ENCODE results near the gene DIP2C. TPM values are rescaled to one million over a fixed set of nuclear protein-coding genes. Genes with fewer than 3 reads are reported as not detected.

Gene DIP2C
- total RNA-seq, 6 experiments from 2014 or later = 23.2 to 28.9 (median 26.3) TPM

DNA sequence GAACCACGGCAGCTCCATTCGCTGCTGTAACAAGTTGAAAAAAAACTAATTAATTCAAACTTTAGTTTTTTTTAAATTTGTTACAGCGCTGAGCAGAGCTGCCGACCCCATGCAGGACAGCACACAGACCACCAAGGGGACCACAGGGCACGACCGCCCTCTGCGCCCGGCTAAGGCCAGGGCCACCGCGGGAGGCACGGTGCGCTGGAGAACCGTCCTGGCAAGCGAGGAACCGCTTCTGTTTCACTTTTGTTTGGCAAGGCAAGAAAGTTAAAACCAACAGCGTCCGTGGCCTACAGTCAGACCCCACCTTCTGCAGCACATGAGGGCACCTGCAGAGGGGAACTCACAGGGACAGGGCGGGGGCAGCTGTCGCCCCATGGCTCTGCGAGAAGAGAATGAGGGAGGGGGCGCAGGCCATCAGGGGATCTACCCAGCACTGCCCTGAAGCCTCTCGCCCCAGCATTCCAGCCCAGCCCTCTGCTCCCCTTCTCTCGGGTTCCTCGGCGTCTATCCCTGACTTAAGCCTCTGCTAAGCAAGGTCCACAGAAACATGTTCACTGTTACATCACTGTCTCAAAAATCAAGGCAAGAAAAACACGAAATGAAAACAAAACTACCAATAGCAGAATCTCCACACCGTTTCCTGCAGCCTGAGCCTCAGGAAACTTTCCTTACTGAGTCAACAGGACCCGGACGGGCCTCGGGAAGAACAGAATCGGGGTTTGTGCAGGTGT lies 204.4 kb downstream of the DIP2C start:
- TF ChIP-seq, protein P1, sequence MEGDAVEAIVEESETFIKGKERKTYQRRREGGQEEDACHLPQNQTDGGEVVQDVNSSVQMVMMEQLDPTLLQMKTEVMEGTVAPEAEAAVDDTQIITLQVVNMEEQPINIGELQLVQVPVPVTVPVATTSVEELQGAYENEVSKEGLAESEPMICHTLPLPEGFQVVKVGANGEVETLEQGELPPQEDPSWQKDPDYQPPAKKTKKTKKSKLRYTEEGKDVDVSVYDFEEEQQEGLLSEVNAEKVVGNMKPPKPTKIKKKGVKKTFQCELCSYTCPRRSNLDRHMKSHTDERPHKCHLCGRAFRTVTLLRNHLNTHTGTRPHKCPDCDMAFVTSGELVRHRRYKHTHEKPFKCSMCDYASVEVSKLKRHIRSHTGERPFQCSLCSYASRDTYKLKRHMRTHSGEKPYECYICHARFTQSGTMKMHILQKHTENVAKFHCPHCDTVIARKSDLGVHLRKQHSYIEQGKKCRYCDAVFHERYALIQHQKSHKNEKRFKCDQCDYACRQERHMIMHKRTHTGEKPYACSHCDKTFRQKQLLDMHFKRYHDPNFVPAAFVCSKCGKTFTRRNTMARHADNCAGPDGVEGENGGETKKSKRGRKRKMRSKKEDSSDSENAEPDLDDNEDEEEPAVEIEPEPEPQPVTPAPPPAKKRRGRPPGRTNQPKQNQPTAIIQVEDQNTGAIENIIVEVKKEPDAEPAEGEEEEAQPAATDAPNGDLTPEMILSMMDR (IDR thresholded peaks at IDR 0.05) = no peak
- Mint-ChIP-seq H3K36me3 (ENCODE audit: low read depth) (peaks cover 8% of the 10 kb centered on the region), H3K9me3 (no peaks in the 10 kb centered on the region), H3K4me1 (ENCODE audit: low read depth) (no peaks in the 10 kb centered on the region), H3K27me3 (ENCODE audit: insufficient read depth) (peaks cover 2% of the 10 kb centered on the region; the same call in 1 of the 2 replicates), H3K4me3 (no peak overlapping the region), H3K27ac (no peak overlapping the region)
- DNase-seq = no peak

DNA sequence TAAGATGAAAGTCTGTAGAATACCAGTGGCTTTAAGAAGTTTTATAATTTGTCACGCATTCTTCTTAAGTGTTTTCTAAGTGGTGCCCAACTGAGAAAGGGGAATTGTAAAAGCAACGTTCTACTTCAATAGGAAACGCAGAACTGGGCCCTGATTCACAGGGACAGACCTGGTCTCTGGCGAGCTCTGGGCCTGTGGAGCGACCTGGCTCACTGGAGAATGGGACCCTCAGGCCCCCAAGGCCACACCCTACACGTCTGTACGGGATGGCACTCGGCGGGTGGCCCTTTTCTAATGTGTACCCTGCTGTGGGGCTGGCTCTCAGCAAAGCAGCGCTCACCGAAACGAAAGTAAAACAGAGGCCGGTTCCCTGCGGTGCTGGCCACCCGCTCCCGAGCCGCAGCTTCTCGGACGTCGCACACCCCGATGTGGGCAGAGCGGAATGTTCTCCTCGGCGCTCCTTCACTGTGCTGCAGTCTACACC lies 205.0 kb downstream of the DIP2C start:
- Mint-ChIP-seq H3K9me3 (no peaks in the 10 kb centered on the region), H3K27me3 (ENCODE audit: insufficient read depth) (peaks cover 2% of the 10 kb centered on the region; the same call in 1 of the 2 replicates), H3K36me3 (ENCODE audit: low read depth) (peaks cover 6% of the 10 kb centered on the region), H3K4me1 (ENCODE audit: low read depth) (no peaks in the 10 kb centered on the region), H3K27ac (no peak overlapping the region), H3K4me3 (no peak overlapping the region)
- TF ChIP-seq, protein P1 (IDR thresholded peaks at IDR 0.05) = no peak
- DNase-seq = no peak

GRCh38 chr10:483261-483660 lies 206.2 kb downstream of the DIP2C start:
- TF ChIP-seq, protein P1 (IDR thresholded peaks at IDR 0.05) = no peak
- no peak for DNase-seq
- Mint-ChIP-seq H3K9me3 (peaks cover 9% of the 10 kb centered on the region), H3K36me3 (ENCODE audit: low read depth) (peaks cover 13% of the 10 kb centered on the region), H3K4me1 (ENCODE audit: low read depth) (peaks cover 5% of the 10 kb centered on the region; the same call in 1 of the 2 replicates), H3K27ac (no peak overlapping the region), H3K4me3 (no peak overlapping the region), H3K27me3 (ENCODE audit: insufficient read depth) (peaks cover 5% of the 10 kb centered on the region; the same call in 1 of the 2 replicates)

DNA sequence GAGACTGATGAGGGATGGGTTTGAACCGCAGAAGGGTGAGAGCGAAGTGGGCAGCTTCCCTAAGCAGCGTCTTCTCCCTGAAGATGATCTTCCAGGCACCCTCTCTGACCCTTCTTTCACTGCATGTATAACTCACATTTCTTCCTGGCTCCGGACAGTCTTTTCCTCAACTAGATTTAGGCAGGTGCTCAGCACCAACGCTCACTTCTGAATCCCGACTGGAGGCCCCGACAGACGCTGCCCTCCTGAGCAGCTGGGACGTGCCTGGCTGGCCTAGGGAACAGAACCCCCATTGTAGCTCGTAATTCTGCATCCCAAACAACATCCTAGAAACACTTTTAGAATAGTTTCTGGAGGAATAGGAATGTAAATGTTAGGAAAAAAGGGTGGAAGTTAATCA lies 206.6 kb downstream of the DIP2C start:
- Mint-ChIP-seq H3K27ac (no peak overlapping the region), H3K4me3 (no peak overlapping the region)

GRCh38 chr10:482051-482501 lies 207.4 kb downstream of the DIP2C start:
- Mint-ChIP-seq H3K4me3 (no peak overlapping the region), H3K9me3 (peaks cover 19% of the 10 kb centered on the region), H3K36me3 (ENCODE audit: low read depth) (peaks cover 21% of the 10 kb centered on the region), H3K4me1 (ENCODE audit: low read depth) (peaks cover 7% of the 10 kb centered on the region; the same call in 1 of the 2 replicates), H3K27me3 (ENCODE audit: insufficient read depth) (peaks cover 5% of the 10 kb centered on the region; the same call in 1 of the 2 replicates), H3K27ac (no peak overlapping the region)
- DNase-seq = no peak
- TF ChIP-seq, protein P1 (IDR thresholded peaks at IDR 0.05) = no peak

More for the DNA sequence above, 206.6 kb downstream of the DIP2C start:
- no peak for DNase-seq
- TF ChIP-seq, protein P1 (IDR thresholded peaks at IDR 0.05) = no peak
- H3K4me1 Mint-ChIP-seq (ENCODE audit: low read depth) = peaks cover 5% of the 10 kb centered on the region; the same call in 1 of the 2 replicates
- H3K27me3 Mint-ChIP-seq (ENCODE audit: insufficient read depth) = peaks cover 5% of the 10 kb centered on the region; the same call in 1 of the 2 replicates
- peaks cover 15% of the 10 kb centered on the region for H3K36me3 Mint-ChIP-seq (ENCODE audit: low read depth)
- H3K9me3 Mint-ChIP-seq = peaks cover 11% of the 10 kb centered on the region

Data from HFFc6 (cell line).